Fibroblast of mammary gland (primary cell): ENCODE results near the gene RASGRF2.

Experiments
- DNase-seq: peaks from one replicate; pipeline ENCODE4 v3.0.0-alpha.2; 2010; ENCODE audit warnings: low read depth
- H3K4me3 ChIP-seq: 2 replicates; pipeline ENCODE4 v1.5.1; 2011; ENCODE audit warnings: low read depth, mild to moderate bottlenecking, low read length, moderate library complexity; ENCODE audit not compliant: control insufficient read depth
- TF ChIP-seq, protein P1 (sequence below): conservative IDR thresholded peaks from 2 replicates; pipeline ENCODE4 v1.5.1; 2011; ENCODE audit warnings: low read depth, low read length, inconsistent platforms; ENCODE audit not compliant: control insufficient read depth, insufficient read depth

RASGRF2 gene

DNA sequence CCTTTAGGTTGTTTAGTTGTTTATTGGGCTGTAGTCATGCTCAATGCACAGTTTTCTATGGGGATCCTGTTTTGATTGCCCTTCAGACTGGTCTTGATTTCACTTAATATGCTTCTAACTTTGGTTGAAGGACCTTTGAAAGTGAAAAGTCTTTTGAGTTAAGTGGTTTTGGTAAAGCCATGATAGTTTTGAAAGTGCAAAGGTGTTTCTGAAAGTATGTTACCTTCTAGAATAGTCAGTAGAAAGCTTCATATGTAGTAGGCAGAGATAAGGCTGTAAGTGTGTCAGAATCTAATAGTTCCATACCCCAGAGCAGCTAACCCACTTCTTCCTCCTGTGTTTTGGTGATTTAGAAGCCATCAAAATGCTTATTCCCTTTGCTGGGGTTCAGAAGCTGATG, 46.1 kb downstream of the RASGRF2 start:
- DNase-seq, result no peak
- TF ChIP-seq, protein P1, sequence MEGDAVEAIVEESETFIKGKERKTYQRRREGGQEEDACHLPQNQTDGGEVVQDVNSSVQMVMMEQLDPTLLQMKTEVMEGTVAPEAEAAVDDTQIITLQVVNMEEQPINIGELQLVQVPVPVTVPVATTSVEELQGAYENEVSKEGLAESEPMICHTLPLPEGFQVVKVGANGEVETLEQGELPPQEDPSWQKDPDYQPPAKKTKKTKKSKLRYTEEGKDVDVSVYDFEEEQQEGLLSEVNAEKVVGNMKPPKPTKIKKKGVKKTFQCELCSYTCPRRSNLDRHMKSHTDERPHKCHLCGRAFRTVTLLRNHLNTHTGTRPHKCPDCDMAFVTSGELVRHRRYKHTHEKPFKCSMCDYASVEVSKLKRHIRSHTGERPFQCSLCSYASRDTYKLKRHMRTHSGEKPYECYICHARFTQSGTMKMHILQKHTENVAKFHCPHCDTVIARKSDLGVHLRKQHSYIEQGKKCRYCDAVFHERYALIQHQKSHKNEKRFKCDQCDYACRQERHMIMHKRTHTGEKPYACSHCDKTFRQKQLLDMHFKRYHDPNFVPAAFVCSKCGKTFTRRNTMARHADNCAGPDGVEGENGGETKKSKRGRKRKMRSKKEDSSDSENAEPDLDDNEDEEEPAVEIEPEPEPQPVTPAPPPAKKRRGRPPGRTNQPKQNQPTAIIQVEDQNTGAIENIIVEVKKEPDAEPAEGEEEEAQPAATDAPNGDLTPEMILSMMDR, result no peak
- no peak overlapping the region for H3K4me3 ChIP-seq

DNA sequence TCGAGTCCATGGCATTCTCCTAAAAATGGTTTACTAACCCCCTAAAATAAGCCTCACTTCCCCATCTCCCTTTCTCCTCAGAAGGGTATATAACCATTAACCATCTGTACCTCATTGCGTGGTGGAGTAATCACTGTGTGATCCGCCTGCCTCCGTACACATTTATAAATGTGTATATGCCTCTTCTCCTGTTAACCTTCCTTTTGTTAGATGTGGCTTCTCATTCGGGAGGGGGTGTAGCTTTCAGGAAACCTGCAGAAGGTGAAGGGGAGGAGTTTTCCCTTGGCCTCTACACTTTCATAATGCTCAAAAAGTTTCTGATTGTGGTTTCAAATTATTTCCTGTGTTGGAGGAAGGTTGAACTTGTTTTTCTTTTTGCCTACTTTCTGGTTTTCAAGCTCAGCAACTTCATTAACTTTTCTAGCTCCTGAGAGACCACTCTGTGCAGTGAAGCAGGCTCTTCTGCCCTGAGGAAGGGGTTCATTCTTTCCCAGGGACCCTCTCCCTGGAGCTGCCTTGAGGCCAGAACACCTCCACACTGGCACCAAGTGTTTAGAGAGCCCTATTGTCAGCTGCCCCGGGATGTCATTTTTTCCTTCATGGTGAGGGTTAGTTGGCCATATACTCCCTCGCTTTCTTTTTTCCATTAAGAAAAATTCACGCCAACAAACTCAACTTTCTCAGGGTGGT, 46.9 kb downstream of the RASGRF2 start:
- no peak overlapping the region for H3K4me3 ChIP-seq
- TF ChIP-seq, protein P1, result no peak
- DNase-seq, result no peak

GRCh38 chr5:81007637-81008027, 47.5 kb downstream of the RASGRF2 start:
- no peak overlapping the region for H3K4me3 ChIP-seq
- no peak for DNase-seq
- TF ChIP-seq, protein P1, result no peak

- no peak overlapping the region for H3K4me3 ChIP-seq
- no peak for DNase-seq
- TF ChIP-seq, protein P1, result no peak
Measured at GRCh38 chr5:81010336-81011169, 50.4 kb downstream of the RASGRF2 start.

DNA sequence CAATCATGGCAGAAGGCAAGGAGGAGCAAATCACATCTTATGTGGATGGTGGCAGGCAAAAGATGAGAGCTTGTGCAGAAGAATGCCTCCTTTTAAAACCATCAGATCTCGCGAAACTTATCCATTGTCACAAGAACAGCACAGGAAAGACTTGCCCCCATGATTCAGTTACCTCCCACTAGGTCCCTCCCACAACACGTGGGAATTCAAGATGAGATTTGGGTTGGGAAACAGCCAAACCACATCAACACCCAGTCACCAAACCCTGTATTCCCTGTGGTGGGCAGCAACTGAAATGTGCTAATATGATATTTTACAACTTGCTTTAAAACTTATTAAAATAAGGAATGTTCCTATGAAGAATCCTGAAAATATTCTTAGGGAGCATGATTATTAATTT, 54.2 kb downstream of the RASGRF2 start:
- peak; percentile 27 for DNase-seq
- TF ChIP-seq, protein P1, result no peak
- no peak overlapping the region for H3K4me3 ChIP-seq

DNA sequence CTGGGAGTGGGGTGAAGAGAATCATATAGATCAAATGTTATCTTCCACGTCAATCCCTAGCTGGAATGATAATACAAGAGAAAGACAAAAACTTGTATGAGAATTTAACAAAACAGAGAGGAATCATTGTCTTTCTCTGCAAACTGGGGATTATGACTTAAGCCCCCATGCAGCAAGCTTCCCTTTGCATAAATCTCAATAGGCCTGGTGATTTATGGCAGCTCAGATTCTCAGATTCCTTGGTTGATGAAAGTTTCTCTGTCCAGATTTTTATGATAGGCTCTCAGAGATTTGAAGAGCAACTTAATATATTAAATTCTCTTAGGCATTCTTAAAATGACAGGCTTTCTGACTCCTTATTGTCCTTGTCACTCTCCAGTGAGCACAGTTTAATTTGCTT, 56.0 kb downstream of the RASGRF2 start:
- H3K4me3 ChIP-seq, result no peak overlapping the region
- TF ChIP-seq, protein P1, result no peak
- DNase-seq, result no peak
